HG02884 (cell line): ENCODE data around the gene SLC16A2.

ENCODE experiments used
- ATAC-seq: cut with Tn5 transposase; IDR thresholded peaks from one replicate; pipeline ENCODE4 v1.9.1; 2021; ENCODE audit warnings: mild to moderate bottlenecking, moderate library complexity; ENCODE audit not compliant: unreplicated experiment

The SLC16A2 gene

DNA sequence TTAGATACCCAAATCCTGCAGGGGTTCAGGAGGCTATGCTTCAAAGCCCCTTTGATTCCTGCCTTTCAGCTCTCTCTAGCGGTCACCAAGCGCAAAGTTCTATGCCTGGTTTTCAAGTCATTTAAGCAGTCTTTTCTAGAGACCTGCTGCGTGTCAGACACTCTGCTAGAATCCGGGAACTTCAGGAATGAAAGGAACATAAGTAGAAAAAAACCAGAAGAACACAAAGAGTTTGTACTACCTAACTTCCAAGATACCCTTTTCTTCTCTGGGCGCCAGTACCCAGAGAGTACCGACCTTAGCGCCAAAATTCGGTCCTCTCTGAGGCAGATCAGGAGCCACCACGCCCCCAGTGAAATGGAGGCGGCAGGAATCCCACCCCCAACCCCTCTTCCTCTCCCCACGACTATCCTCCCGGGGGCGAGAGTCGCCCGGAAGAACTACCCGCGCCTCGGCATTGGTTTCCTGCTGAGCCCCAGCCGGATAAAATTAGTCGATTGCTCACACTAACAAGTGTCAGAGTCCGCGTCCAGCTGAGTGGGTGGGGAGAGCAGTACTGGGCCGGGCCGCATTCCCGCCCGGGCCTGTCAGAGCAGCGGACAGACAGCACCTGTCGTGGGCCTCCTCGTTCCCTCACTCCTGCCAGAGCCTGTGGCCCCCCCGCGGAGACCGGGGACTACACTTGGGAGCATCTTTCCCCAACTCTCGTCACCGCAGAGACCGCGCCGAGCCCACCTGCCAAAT is 114.3 kb downstream of the SLC16A2 start:
- ATAC-seq = no peak

DNA sequence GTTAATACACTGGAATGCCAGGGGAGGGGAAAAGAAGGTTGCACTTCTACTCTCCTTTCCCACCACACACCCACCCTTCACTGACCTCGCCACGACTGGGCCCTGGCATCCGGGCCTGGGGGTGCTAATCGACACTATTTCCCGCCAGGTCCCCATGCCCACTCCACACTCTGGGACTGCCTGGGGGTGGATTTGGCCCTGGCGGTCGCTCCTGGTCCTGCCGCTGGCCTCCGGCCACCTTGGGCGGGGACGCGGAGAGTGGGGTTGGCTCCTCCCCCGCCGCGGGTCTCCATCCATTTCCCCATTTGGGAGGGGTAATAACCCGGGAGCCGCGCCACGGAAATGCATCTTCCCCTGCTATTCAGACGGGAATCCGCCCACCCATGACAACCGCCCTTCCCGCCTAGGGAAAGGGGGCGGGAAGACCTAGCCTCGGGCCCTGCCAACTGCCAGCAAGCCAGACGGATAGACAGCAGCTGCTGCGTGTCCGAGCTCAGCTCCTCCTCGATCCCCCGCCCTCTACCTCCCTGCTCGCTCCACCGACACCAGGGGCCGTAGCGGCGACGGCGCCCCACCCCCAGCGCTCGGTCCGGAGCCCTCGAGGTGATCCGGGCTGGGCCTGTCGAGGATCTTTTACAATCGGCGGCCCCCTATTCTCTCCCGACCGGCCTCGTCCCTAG is 115.0 kb downstream of the SLC16A2 start:
- ATAC-seq = peak; percentile 30

DNA sequence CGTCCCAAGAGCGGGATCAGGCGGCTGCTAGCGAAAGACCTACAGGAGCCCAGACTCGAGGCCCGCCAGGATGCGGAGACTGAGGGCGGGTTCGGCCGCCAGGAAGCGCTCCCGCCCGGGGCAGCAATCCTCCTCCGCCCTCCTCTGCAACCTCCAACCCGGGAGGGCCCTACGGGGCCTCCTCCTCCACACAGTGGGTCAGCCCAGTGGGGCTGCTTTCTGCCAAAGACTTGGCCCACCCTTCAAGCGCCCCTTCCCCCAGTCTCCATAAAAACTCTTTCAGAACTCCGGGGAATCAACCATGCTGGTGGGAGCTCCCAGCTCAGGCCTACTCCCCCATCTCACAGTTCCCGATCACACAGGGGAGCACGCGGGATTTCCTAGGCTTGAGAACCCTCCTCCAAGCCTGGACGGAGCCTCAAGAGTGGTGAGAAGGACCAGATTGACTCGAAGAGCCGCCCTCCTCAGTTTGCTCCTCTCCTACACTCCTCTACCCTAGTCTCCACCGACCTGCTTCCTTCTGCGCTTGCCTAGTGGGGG is 115.6 kb downstream of the SLC16A2 start:
- no peak for ATAC-seq

GRCh38 chrX:74540635-74541249 is 119.4 kb downstream of the SLC16A2 start:
- ATAC-seq = no peak

- no peak for ATAC-seq
These were observed 124.7 kb downstream of the SLC16A2 start for GRCh38 chrX:74545880-74546523.

GRCh38 chrX:74546984-74547383 is 125.7 kb downstream of the SLC16A2 start:
- no peak for ATAC-seq

DNA sequence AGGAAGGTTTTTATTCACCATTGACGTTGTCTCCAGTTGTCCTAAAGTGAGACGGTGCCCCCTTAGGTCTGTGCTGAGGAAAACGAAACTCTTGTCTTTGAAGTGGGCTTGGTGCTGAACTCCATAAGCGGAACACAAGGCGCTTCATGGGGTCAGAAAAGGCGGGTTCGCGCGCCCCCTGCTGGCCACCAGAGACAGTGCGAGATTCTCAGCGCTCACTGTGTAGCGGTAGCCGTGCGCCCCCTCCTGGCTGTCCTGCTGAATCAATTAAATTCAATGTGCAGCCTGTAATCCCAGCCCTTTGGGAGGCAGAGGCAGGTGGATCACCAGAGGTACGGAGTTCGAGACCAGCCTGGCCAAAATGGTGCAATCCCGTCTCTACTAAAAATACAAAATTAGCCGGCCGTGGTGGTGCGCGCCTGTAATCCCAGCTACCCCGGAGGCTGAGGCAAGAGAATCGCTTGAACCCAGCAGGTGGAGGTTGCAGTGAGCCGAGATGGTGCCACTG is 129.1 kb downstream of the SLC16A2 start:
- peak; percentile 90 for ATAC-seq

GRCh38 chrX:74551934-74552333 is 130.6 kb downstream of the SLC16A2 start:
- ATAC-seq = no peak

GRCh38 chrX:74557378-74557777 is 136.1 kb downstream of the SLC16A2 start:
- ATAC-seq = no peak

GRCh38 chrX:74578137-74578536 is 156.8 kb downstream of the SLC16A2 start:
- peak; percentile 83 for ATAC-seq

DNA sequence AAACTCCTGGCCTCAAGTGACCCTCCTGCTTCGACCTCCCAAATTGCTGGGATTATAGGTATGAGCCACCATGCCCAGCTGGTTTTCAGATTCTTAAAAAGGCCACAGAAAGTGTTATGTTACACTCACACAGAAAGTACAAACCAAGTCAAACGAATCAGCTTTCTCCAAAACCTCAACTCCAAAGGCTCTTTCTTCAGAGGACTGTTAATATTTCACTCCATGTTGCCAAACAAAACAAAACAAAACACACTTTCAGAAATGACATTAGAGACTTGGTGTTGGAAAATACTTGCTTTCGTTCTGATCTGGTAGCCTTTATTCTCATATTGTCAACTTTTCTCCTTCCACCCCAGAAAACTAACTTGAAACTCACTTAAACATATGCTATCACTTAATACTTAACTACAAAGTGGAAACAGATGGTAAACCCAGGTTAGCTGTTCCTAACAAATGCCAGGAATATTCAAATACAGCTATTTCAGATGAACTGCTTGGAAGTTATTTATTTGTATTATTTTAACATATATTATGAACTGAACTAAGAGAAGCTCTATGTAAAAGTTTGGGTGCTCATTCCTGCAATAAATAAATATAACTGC is 158.4 kb downstream of the SLC16A2 start:
- ATAC-seq = no peak
